ENCODE data around the gene GATM.
"Not testable (repeated sequence)": the region's sequence is repeated elsewhere in the genome, so short reads cannot be mapped to it uniquely, and the experiment has no call there.

GATM gene

GRCh38 chr15:45377609-45378148, 665 bp downstream of the GATM start:
- H3K36me3 Mint-ChIP-seq, result peaks cover 17% of the 10 kb centered on the region
- peaks cover 25% of the 10 kb centered on the region for H3K4me1 Mint-ChIP-seq
- H3K4me3 Mint-ChIP-seq, result peak overlapping the region; percentile 93
- H3K27me3 Mint-ChIP-seq, result no peaks in the 10 kb centered on the region
- H3K9me3 Mint-ChIP-seq, result no peaks in the 10 kb centered on the region
- H3K27ac Mint-ChIP-seq, result peak overlapping the region; percentile 93
- ATAC-seq (ENCODE audit: low read depth) (no peak), DNase-seq (ENCODE audit: low spot score in 2 of 2) (no peak)

- H3K4me3 Mint-ChIP-seq, result peak overlapping the region; percentile 93
- peaks cover 28% of the 10 kb centered on the region for H3K4me1 Mint-ChIP-seq
- H3K36me3 Mint-ChIP-seq, result peaks cover 17% of the 10 kb centered on the region
- no peak overlapping the region for H3K27ac Mint-ChIP-seq
- no peaks in the 10 kb centered on the region for H3K9me3 Mint-ChIP-seq
- H3K27me3 Mint-ChIP-seq, result no peaks in the 10 kb centered on the region
- ATAC-seq (ENCODE audit: low read depth), result no peak
- no peak for DNase-seq (ENCODE audit: low spot score in 2 of 2)
Observed at GRCh38 chr15:45376967-45377608, 1.3 kb downstream of the GATM start.

GRCh38 chr15:45376300-45376928, 1.9 kb downstream of the GATM start:
- H3K4me1 Mint-ChIP-seq, result peaks cover 28% of the 10 kb centered on the region
- peaks cover 17% of the 10 kb centered on the region for H3K36me3 Mint-ChIP-seq
- H3K27me3 Mint-ChIP-seq, result no peaks in the 10 kb centered on the region
- ATAC-seq (ENCODE audit: low read depth) (no peak), DNase-seq (ENCODE audit: low spot score in 2 of 2) (no peak)
- H3K4me3 Mint-ChIP-seq, result peak overlapping the region; percentile 68
- peak overlapping the region; percentile 6 for H3K27ac Mint-ChIP-seq
- no peaks in the 10 kb centered on the region for H3K9me3 Mint-ChIP-seq

GRCh38 chr15:45375836-45376235, 2.5 kb downstream of the GATM start:
- Mint-ChIP-seq H3K27ac (peak overlapping the region; percentile 6), H3K9me3 (no peaks in the 10 kb centered on the region), H3K4me3 (no peak overlapping the region), H3K36me3 (peaks cover 17% of the 10 kb centered on the region), H3K4me1 (peaks cover 28% of the 10 kb centered on the region), H3K27me3 (no peaks in the 10 kb centered on the region)
- ATAC-seq (ENCODE audit: low read depth) (no peak), DNase-seq (ENCODE audit: low spot score in 2 of 2) (no peak)

- Mint-ChIP-seq H3K27ac (no peak overlapping the region), H3K4me3 (no peak overlapping the region), H3K36me3 (peaks cover 20% of the 10 kb centered on the region), H3K9me3 (no peaks in the 10 kb centered on the region), H3K4me1 (peaks cover 28% of the 10 kb centered on the region), H3K27me3 (no peaks in the 10 kb centered on the region)
- DNase-seq (ENCODE audit: low spot score in 2 of 2) (no peak), ATAC-seq (ENCODE audit: low read depth) (no peak)
Observed at GRCh38 chr15:45373976-45374375, 4.4 kb downstream of the GATM start.

- Mint-ChIP-seq H3K27ac (no peak overlapping the region), H3K27me3 (no peaks in the 10 kb centered on the region)
- DNase-seq (ENCODE audit: low spot score in 2 of 2), result no peak
Observed at GRCh38 chr15:45372041-45372995, 6.0 kb downstream of the GATM start.

GRCh38 chr15:45371546-45371945, 6.8 kb downstream of the GATM start:
- H3K4me3 Mint-ChIP-seq, result no peak overlapping the region
- no peak for DNase-seq (ENCODE audit: low spot score in 2 of 2)
- peaks cover 15% of the 10 kb centered on the region for H3K4me1 Mint-ChIP-seq
- H3K9me3 Mint-ChIP-seq, result no peaks in the 10 kb centered on the region
- H3K27me3 Mint-ChIP-seq, result no peaks in the 10 kb centered on the region
- H3K36me3 Mint-ChIP-seq, result peaks cover 24% of the 10 kb centered on the region
- H3K27ac Mint-ChIP-seq, result no peak overlapping the region
- no peak for ATAC-seq (ENCODE audit: low read depth)

More at GRCh38 chr15:45372041-45372995, 6.0 kb downstream of the GATM start:
- no peaks in the 10 kb centered on the region for H3K9me3 Mint-ChIP-seq
- H3K36me3 Mint-ChIP-seq, result peaks cover 24% of the 10 kb centered on the region
- H3K4me1 Mint-ChIP-seq, result peaks cover 22% of the 10 kb centered on the region
- no peak overlapping the region for H3K4me3 Mint-ChIP-seq
- no peak for ATAC-seq (ENCODE audit: low read depth)

- H3K36me3 Mint-ChIP-seq, result peaks cover 18% of the 10 kb centered on the region
- H3K4me3 Mint-ChIP-seq; H3K27me3 Mint-ChIP-seq; H3K27ac Mint-ChIP-seq; DNase-seq (ENCODE audit: low spot score in 2 of 2); H3K9me3 Mint-ChIP-seq; H3K4me1 Mint-ChIP-seq; ATAC-seq (ENCODE audit: low read depth): not testable (repeated sequence)
Observed at GRCh38 chr15:45370042-45370441, 8.3 kb downstream of the GATM start.

- H3K27me3 Mint-ChIP-seq; ATAC-seq (ENCODE audit: low read depth); H3K27ac Mint-ChIP-seq; H3K9me3 Mint-ChIP-seq; DNase-seq (ENCODE audit: low spot score in 2 of 2); H3K4me1 Mint-ChIP-seq; H3K4me3 Mint-ChIP-seq: not testable (repeated sequence)
- H3K36me3 Mint-ChIP-seq, result peaks cover 23% of the 10 kb centered on the region
Observed at GRCh38 chr15:45367222-45367621, 11.1 kb downstream of the GATM start.

GRCh38 chr15:45364271-45364670, 14.1 kb downstream of the GATM start:
- no peak for ATAC-seq (ENCODE audit: low read depth)
- Mint-ChIP-seq H3K4me1 (no peaks in the 10 kb centered on the region), H3K4me3 (no peak overlapping the region), H3K27ac (no peak overlapping the region), H3K27me3 (no peaks in the 10 kb centered on the region), H3K36me3 (peaks cover 34% of the 10 kb centered on the region), H3K9me3 (no peaks in the 10 kb centered on the region)
- DNase-seq (ENCODE audit: low spot score in 2 of 2), result no peak

- Mint-ChIP-seq H3K27me3 (no peaks in the 10 kb centered on the region), H3K4me1 (no peaks in the 10 kb centered on the region), H3K36me3 (peaks cover 35% of the 10 kb centered on the region), H3K4me3 (no peak overlapping the region), H3K9me3 (no peaks in the 10 kb centered on the region), H3K27ac (no peak overlapping the region)
- no peak for ATAC-seq (ENCODE audit: low read depth)
- DNase-seq (ENCODE audit: low spot score in 2 of 2), result no peak
Observed at GRCh38 chr15:45363801-45364200, 14.5 kb downstream of the GATM start.

GRCh38 chr15:45363334-45363733, 15.0 kb downstream of the GATM start:
- no peaks in the 10 kb centered on the region for H3K4me1 Mint-ChIP-seq
- H3K4me3 Mint-ChIP-seq, result no peak overlapping the region
- DNase-seq (ENCODE audit: low spot score in 2 of 2), result no peak
- no peaks in the 10 kb centered on the region for H3K27me3 Mint-ChIP-seq
- H3K9me3 Mint-ChIP-seq, result no peaks in the 10 kb centered on the region
- H3K36me3 Mint-ChIP-seq, result peaks cover 35% of the 10 kb centered on the region
- ATAC-seq (ENCODE audit: low read depth), result no peak
- H3K27ac Mint-ChIP-seq, result no peak overlapping the region

- Mint-ChIP-seq H3K9me3 (no peaks in the 10 kb centered on the region), H3K27ac (no peak overlapping the region), H3K36me3 (peaks cover 31% of the 10 kb centered on the region), H3K4me3 (no peak overlapping the region), H3K4me1 (no peaks in the 10 kb centered on the region), H3K27me3 (no peaks in the 10 kb centered on the region)
- DNase-seq (ENCODE audit: low spot score in 2 of 2), result no peak
- ATAC-seq (ENCODE audit: low read depth), result no peak
Observed at GRCh38 chr15:45362419-45362818, 15.9 kb downstream of the GATM start.

GRCh38 chr15:45361878-45362277, 16.5 kb downstream of the GATM start:
- Mint-ChIP-seq H3K36me3 (peaks cover 31% of the 10 kb centered on the region), H3K4me1 (no peaks in the 10 kb centered on the region), H3K4me3 (no peak overlapping the region), H3K27me3 (no peaks in the 10 kb centered on the region), H3K27ac (peak overlapping the region; percentile 25), H3K9me3 (no peaks in the 10 kb centered on the region)
- DNase-seq (ENCODE audit: low spot score in 2 of 2), result no peak
- ATAC-seq (ENCODE audit: low read depth), result no peak

Measured in memory B cell (primary cell).